ENCODE data around the gene TMEM220.
"Not testable (repeated sequence)": the region's sequence is repeated elsewhere in the genome, so short reads cannot be mapped to it uniquely, and the experiment has no call there.

TMEM220 gene

GRCh38 chr17:10735821-10736220 lies 6.0 kb upstream of the TMEM220 start:
- intact Hi-C loops (cut with DNase I) = loop anchor here (5.0 kb wide), 1 partner anchor 51 kb away; no protein-coding TSS in a partner anchor
- DNase-seq = peak in 1 of 42 donors; percentile 14

- intact Hi-C loops (cut with DNase I) = loop anchor here (5.0 kb wide), 1 partner anchor 52 kb away; no protein-coding TSS in a partner anchor
- peak in 1 of 42 donors; percentile 3 for DNase-seq
Measured at GRCh38 chr17:10735251-10735650, 5.4 kb upstream of the TMEM220 start.

GRCh38 chr17:10733666-10734065 lies 3.8 kb upstream of the TMEM220 start:
- intact Hi-C loops (cut with DNase I) = no loop called here
- DNase-seq = peak in 2 of 42 donors; percentile 9 to 18

- DNase-seq = peak in 2 of 42 donors; percentile 1 to 16
- intact Hi-C loops (cut with DNase I) = not testable (repeated sequence)
Measured at GRCh38 chr17:10732121-10732520, 2.3 kb upstream of the TMEM220 start.

- intact Hi-C loops (cut with DNase I) = no loop called here
- DNase-seq = no peak
Measured at GRCh38 chr17:10731408-10731879, 1.6 kb upstream of the TMEM220 start.

- intact Hi-C loops (cut with DNase I) = not testable (repeated sequence)
- DNase-seq = peak in 1 of 42 donors; percentile 32
Measured at GRCh38 chr17:10730247-10730646, 424 bp upstream of the TMEM220 start.

GRCh38 chr17:10728331-10728892 lies 1.4 kb downstream of the TMEM220 start:
- DNase-seq = peak in 1 of 42 donors; percentile 34
- intact Hi-C loops (cut with DNase I) = no loop called here

- intact Hi-C loops (cut with DNase I) = no loop called here
- DNase-seq = peak in 1 of 42 donors; percentile 27
Measured at GRCh38 chr17:10727192-10727591, 2.6 kb downstream of the TMEM220 start.

GRCh38 chr17:10726196-10726595 lies 3.6 kb downstream of the TMEM220 start:
- no peak for DNase-seq
- intact Hi-C loops (cut with DNase I) = no loop called here

- intact Hi-C loops (cut with DNase I) = no loop called here
- DNase-seq = no peak
Measured at GRCh38 chr17:10725262-10725661, 4.6 kb downstream of the TMEM220 start.

GRCh38 chr17:10724546-10725195 lies 5.2 kb downstream of the TMEM220 start:
- intact Hi-C loops (cut with DNase I) = no loop called here
- no peak for DNase-seq

GRCh38 chr17:10718547-10718946 lies 11.3 kb downstream of the TMEM220 start:
- no peak for DNase-seq
- intact Hi-C loops (cut with DNase I) = no loop called here

GRCh38 chr17:10716218-10716617 lies 13.6 kb downstream of the TMEM220 start:
- intact Hi-C loops (cut with DNase I) = no loop called here
- no peak for DNase-seq

- DNase-seq = no peak
- intact Hi-C loops (cut with DNase I) = no loop called here
Measured at GRCh38 chr17:10713318-10713717, 16.5 kb downstream of the TMEM220 start.

- intact Hi-C loops (cut with DNase I) = no loop called here
- DNase-seq = no peak
Measured at GRCh38 chr17:10705727-10706126, 24.1 kb downstream of the TMEM220 start.

- no peak for DNase-seq
- intact Hi-C loops (cut with DNase I) = no loop called here
Measured at GRCh38 chr17:10702574-10702973, 27.2 kb downstream of the TMEM220 start.

- intact Hi-C loops (cut with DNase I) = no loop called here
- DNase-seq = no peak
Measured at GRCh38 chr17:10699856-10700255, 30.0 kb downstream of the TMEM220 start.

- intact Hi-C loops (cut with DNase I) = no loop called here
- DNase-seq = no peak
Measured at GRCh38 chr17:10698096-10698818, 31.6 kb downstream of the TMEM220 start.

- peak; percentile 91 to 98 (median 95) for DNase-seq
- intact Hi-C loops (cut with DNase I) = no loop called here
Measured at GRCh38 chr17:10697092-10698081, 32.4 kb downstream of the TMEM220 start, which contains the start of the genes ADPRM and SCO1. ADPRM (plus strand) TSS chr17:10697594; CDS start chr17:10704927, 7,333 bp downstream. SCO1 (minus strand) TSS chr17:10697533; CDS start chr17:10697507, 26 bp downstream.

All from head of caudate nucleus (tissue), 42 donors.